Measurements from ENCODE around the gene TMEM62.
"Not testable (repeated sequence)": the region's sequence is repeated elsewhere in the genome, so short reads cannot be mapped to it uniquely, and the experiment has no call there.

TMEM62 gene

DNA sequence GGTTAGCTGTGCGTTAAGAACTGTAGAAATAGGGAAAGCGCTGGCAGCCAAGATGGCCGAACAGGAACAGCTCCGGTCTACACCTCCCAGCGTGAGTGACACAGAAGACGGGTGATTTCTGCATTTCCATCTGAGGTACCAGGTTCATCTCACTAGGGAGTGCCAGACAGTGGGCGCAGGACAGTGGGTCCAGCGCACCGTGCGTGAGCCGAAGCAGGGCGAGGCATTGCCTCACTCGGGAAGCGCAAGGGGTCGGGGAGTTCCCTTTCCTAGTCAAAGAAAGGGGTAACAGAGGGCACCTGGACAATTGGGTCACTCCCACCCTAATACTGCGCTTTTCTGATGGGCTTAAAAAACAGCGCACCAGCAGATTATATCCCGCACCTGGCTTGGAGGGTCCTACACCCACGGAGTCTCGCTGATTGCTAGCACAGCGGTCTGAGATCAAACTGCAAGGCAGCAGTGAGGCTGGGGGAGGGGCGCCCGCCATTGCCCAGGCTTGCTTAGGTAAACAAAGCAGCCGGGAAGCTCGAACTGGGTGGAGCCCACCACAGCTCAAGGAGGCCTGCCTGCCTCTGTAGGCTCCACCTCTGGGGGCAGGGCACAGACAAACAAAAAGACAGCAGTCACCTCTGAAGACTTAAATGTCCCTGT, 42.4 kb downstream of the TMEM62 start:
- not testable (repeated sequence) for H3K9ac ChIP-seq (ENCODE audit: low read length); H3K27ac ChIP-seq (ENCODE audit: low read length, poor library complexity, severe bottlenecking); H3K23ac ChIP-seq (ENCODE audit: low read length in 2 of 2); H3K4me1 ChIP-seq (ENCODE audit: control insufficient read depth, insufficient read depth, low read depth, low read length); H4K91ac ChIP-seq (ENCODE audit: low read length); DNase-seq; H3K4me2 ChIP-seq (ENCODE audit: low read length, poor library complexity, severe bottlenecking); H3K14ac ChIP-seq (ENCODE audit: low read length in 2 of 2); H2BK12ac ChIP-seq (ENCODE audit: low read length in 2 of 2); H3K4me3 ChIP-seq (ENCODE audit: insufficient read depth in 1 of 2, low read depth in 1 of 2, low read length in 2 of 2); H3K27me3 ChIP-seq (ENCODE audit: control insufficient read depth in 1 of 2, insufficient read depth in 1 of 2, low read length in 2 of 2); H2AK5ac ChIP-seq (ENCODE audit: low read length, severe bottlenecking); H3K9me3 ChIP-seq (ENCODE audit: control insufficient read depth, low read length); H3K4ac ChIP-seq (ENCODE audit: low read depth in 1 of 2, low read length in 2 of 2); H2BK120ac ChIP-seq (ENCODE audit: low read depth, low read length); H3K18ac ChIP-seq (ENCODE audit: low read depth in 1 of 2, low read length in 2 of 2); H4K8ac ChIP-seq (ENCODE audit: low read length); H2AFZ ChIP-seq (ENCODE audit: low read depth, low read length); H2BK15ac ChIP-seq (ENCODE audit: low read depth, poor library complexity, severe bottlenecking); H3K79me1 ChIP-seq (replicated peaks; ENCODE audit: low read length, poor library complexity, severe bottlenecking); H2BK5ac ChIP-seq (ENCODE audit: low read depth, low read length, poor library complexity, severe bottlenecking)
- H3K36me3 ChIP-seq (ENCODE audit: control insufficient read depth in 1 of 2, insufficient read depth in 2 of 2, low read depth in 1 of 2, low read length in 2 of 2) = peaks cover 8 to 31% of the 10 kb centered on the region in 2 experiments
- WGBS = 96% methylated on average over 22 of the region's 25 CpGs

DNA sequence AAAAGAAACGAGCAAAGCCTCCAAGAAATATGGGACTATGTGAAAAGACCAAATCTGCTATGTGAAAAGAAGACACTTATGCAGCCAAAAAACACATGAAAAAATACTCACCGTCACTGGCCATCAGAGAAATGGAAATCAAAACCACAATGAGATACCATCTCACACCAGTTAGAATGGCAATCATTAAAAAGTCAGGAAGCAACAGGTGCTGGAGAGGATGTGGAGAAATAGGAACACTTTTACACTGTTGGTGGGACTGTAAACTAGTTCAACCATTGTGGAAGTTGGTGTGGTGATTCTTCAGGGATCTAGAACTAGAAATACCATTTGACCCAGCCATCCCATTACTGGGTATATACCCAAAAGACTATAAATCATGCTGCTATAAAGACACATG, 43.8 kb downstream of the TMEM62 start:
- H2AK5ac ChIP-seq (ENCODE audit: low read length, severe bottlenecking); H3K14ac ChIP-seq (ENCODE audit: low read length in 2 of 2); H3K9me3 ChIP-seq (ENCODE audit: control insufficient read depth, low read length); H2BK120ac ChIP-seq (ENCODE audit: low read depth, low read length); H3K79me1 ChIP-seq (replicated peaks; ENCODE audit: low read length, poor library complexity, severe bottlenecking); H3K9ac ChIP-seq (ENCODE audit: low read length); H3K27me3 ChIP-seq (ENCODE audit: control insufficient read depth in 1 of 2, insufficient read depth in 1 of 2, low read length in 2 of 2); H3K4me3 ChIP-seq (ENCODE audit: insufficient read depth in 1 of 2, low read depth in 1 of 2, low read length in 2 of 2); DNase-seq; H4K91ac ChIP-seq (ENCODE audit: low read length); H2AFZ ChIP-seq (ENCODE audit: low read depth, low read length); H2BK15ac ChIP-seq (ENCODE audit: low read depth, poor library complexity, severe bottlenecking); H3K27ac ChIP-seq (ENCODE audit: low read length, poor library complexity, severe bottlenecking); H3K4me2 ChIP-seq (ENCODE audit: low read length, poor library complexity, severe bottlenecking); H3K18ac ChIP-seq (ENCODE audit: low read depth in 1 of 2, low read length in 2 of 2); H2BK5ac ChIP-seq (ENCODE audit: low read depth, low read length, poor library complexity, severe bottlenecking); H3K4ac ChIP-seq (ENCODE audit: low read depth in 1 of 2, low read length in 2 of 2); H2BK12ac ChIP-seq (ENCODE audit: low read length in 2 of 2); H3K4me1 ChIP-seq (ENCODE audit: control insufficient read depth, insufficient read depth, low read depth, low read length); H4K8ac ChIP-seq (ENCODE audit: low read length); H3K23ac ChIP-seq (ENCODE audit: low read length in 2 of 2): not testable (repeated sequence)
- peaks cover 8 to 35% of the 10 kb centered on the region in 2 experiments for H3K36me3 ChIP-seq (ENCODE audit: control insufficient read depth in 1 of 2, insufficient read depth in 2 of 2, low read depth in 1 of 2, low read length in 2 of 2)
- WGBS = no CpG with 5 or more reads among the region's 2 CpGs

DNA sequence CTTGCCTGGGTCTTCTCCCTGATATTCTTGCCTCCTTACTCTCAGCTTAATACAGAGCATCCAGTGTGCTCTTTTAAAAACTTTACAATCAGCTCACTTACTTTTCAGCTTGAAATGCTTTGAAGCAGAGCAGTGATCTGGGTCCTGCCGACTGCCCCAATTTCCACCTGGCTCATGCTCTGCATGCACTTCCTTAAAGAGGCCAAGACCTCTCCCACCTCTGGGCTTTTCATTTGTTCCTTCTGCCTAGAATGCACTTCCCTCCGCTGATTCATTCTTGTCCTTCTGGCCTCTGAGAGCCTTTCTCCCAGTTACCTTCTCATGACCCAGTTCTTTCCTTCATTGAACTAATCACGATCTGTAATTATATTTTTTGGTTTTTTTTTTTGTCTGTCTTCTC, 49.9 kb downstream of the TMEM62 start:
- Histone ChIP-seq H3K14ac (ENCODE audit: low read length in 2 of 2) (no peak overlapping the region), H3K79me1 (replicated peaks; ENCODE audit: low read length, poor library complexity, severe bottlenecking) (peaks cover 11% of the 10 kb centered on the region), H3K4ac (ENCODE audit: low read depth in 1 of 2, low read length in 2 of 2) (no peak overlapping the region)

GRCh38 chr15:43184407-43185124, 51.2 kb downstream of the TMEM62 start:
- Histone ChIP-seq H3K14ac (ENCODE audit: low read length in 2 of 2) (no peak overlapping the region), H2AFZ (ENCODE audit: low read depth, low read length) (peak overlapping the region; percentile 94), H3K36me3 (ENCODE audit: control insufficient read depth in 1 of 2, insufficient read depth in 2 of 2, low read depth in 1 of 2, low read length in 2 of 2) (peaks cover 0 to 25% of the 10 kb centered on the region in 2 experiments), H3K27me3 (ENCODE audit: control insufficient read depth in 1 of 2, insufficient read depth in 1 of 2, low read length in 2 of 2) (no peaks in the 10 kb centered on the region), H2BK12ac (ENCODE audit: low read length in 2 of 2) (no peak overlapping the region), H3K9ac (ENCODE audit: low read length) (peak overlapping the region; percentile 93), H3K4ac (ENCODE audit: low read depth in 1 of 2, low read length in 2 of 2) (no peak overlapping the region), H3K23ac (ENCODE audit: low read length in 2 of 2) (no peak overlapping the region), H2BK5ac (ENCODE audit: low read depth, low read length, poor library complexity, severe bottlenecking) (no peak overlapping the region), H4K8ac (ENCODE audit: low read length) (no peak overlapping the region), H3K4me1 (ENCODE audit: control insufficient read depth, insufficient read depth, low read depth, low read length) (peaks cover 7% of the 10 kb centered on the region), H2AK5ac (ENCODE audit: low read length, severe bottlenecking) (peak overlapping the region; percentile 39), H3K4me3 (ENCODE audit: insufficient read depth in 1 of 2, low read depth in 1 of 2, low read length in 2 of 2) (peak overlapping the region in 1 of 2 experiments; percentile 99), H2BK15ac (ENCODE audit: low read depth, poor library complexity, severe bottlenecking) (no peak overlapping the region), H3K9me3 (ENCODE audit: control insufficient read depth, low read length) (no peaks in the 10 kb centered on the region), H4K91ac (ENCODE audit: low read length) (no peak overlapping the region), H3K18ac (ENCODE audit: low read depth in 1 of 2, low read length in 2 of 2) (no peak overlapping the region), H2BK120ac (ENCODE audit: low read depth, low read length) (no peak overlapping the region), H3K4me2 (ENCODE audit: low read length, poor library complexity, severe bottlenecking) (no peak overlapping the region), H3K79me1 (replicated peaks; ENCODE audit: low read length, poor library complexity, severe bottlenecking) (peaks cover 12% of the 10 kb centered on the region), H3K27ac (ENCODE audit: low read length, poor library complexity, severe bottlenecking) (no peak overlapping the region)
- DNase-seq = no peak
- 67% methylated on average over 7 of the region's 9 CpGs for WGBS

More for the DNA sequence above, 49.9 kb downstream of the TMEM62 start:
- Histone ChIP-seq H3K27ac (ENCODE audit: low read length, poor library complexity, severe bottlenecking) (no peak overlapping the region), H2AFZ (ENCODE audit: low read depth, low read length) (no peak overlapping the region), H3K9me3 (ENCODE audit: control insufficient read depth, low read length) (no peaks in the 10 kb centered on the region), H3K4me3 (ENCODE audit: insufficient read depth in 1 of 2, low read depth in 1 of 2, low read length in 2 of 2) (no peak overlapping the region), H2AK5ac (ENCODE audit: low read length, severe bottlenecking) (no peak overlapping the region), H2BK15ac (ENCODE audit: low read depth, poor library complexity, severe bottlenecking) (no peak overlapping the region), H3K36me3 (ENCODE audit: control insufficient read depth in 1 of 2, insufficient read depth in 2 of 2, low read depth in 1 of 2, low read length in 2 of 2) (peaks cover 0 to 26% of the 10 kb centered on the region in 2 experiments), H3K18ac (ENCODE audit: low read depth in 1 of 2, low read length in 2 of 2) (no peak overlapping the region), H3K4me2 (ENCODE audit: low read length, poor library complexity, severe bottlenecking) (no peak overlapping the region), H4K8ac (ENCODE audit: low read length) (no peak overlapping the region), H2BK120ac (ENCODE audit: low read depth, low read length) (no peak overlapping the region), H4K91ac (ENCODE audit: low read length) (no peak overlapping the region), H3K27me3 (ENCODE audit: control insufficient read depth in 1 of 2, insufficient read depth in 1 of 2, low read length in 2 of 2) (no peaks in the 10 kb centered on the region), H2BK5ac (ENCODE audit: low read depth, low read length, poor library complexity, severe bottlenecking) (no peak overlapping the region), H3K9ac (ENCODE audit: low read length) (no peak overlapping the region), H2BK12ac (ENCODE audit: low read length in 2 of 2) (no peak overlapping the region), H3K23ac (ENCODE audit: low read length in 2 of 2) (no peak overlapping the region), H3K4me1 (ENCODE audit: control insufficient read depth, insufficient read depth, low read depth, low read length) (peaks cover 7% of the 10 kb centered on the region)
- WGBS = 86% methylated on average over 2 of the region's 3 CpGs
- no peak for DNase-seq

All from mesenchymal stem cell (in vitro differentiated cells and primary cell).